HG02938 (cell line): ENCODE measurements around the gene CSF3R.

ENCODE experiments used
- ATAC-seq: cut with Tn5 transposase; IDR thresholded peaks from one replicate; pipeline ENCODE4 v1.9.1; 2021; ENCODE audit warnings: mild to moderate bottlenecking, moderate library complexity; ENCODE audit not compliant: unreplicated experiment

Gene CSF3R

DNA sequence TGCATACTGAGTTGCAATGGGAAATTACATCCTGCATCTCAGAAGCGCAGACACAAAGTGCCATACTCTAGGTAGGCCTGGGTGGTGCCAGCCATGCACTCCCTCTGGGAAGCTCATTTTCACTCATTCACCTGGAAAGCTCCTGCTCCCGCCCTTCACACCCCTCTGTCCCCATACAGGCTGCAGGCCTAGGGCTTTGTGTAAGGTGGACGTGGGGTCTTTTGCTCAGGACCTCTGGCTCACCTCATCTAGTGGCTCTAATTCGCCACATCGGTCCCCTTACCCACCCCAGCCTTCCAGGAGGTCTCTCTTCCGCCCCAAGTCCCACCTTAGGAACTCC, 19.3 kb downstream of the CSF3R start:
- ATAC-seq = no peak

DNA sequence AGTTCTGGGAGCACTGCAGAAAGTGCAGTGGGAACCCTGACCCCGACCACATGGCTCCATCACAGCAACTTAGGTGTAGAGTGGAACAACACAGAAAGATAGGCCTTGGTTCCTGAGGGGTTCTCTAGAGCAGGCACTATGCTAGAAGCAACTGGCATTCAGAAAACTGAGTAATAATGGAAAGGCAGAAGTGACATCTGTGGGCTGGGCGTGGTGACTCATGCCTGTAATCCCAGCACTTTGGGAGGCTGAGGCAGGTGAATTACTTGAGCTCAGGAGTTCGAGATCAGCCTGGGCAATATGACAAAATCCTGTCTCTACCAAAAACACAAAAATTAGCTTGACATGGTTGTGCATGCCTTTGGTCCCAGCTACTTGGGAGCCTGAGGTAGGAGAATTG, 23.8 kb downstream of the CSF3R start:
- ATAC-seq = no peak

DNA sequence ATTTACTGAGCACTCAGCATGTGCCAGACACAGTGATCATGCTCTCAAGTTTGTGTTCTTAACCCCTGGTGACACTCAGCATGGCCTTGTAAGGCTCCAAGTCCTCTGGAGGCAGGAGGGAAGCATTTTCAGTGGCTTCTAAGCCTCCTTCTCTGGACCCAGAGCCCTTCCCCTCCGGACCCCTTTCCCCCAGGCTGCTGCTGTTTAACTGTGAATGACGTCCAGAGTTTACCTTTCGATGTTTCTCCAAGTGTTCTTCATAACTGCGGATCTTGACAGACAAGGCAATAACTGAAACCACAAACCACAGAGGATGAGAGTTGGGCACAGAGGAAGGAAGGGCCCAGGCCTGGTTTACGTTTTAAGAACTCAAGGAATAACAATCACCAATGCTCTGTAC, 25.0 kb downstream of the CSF3R start:
- ATAC-seq = no peak

DNA sequence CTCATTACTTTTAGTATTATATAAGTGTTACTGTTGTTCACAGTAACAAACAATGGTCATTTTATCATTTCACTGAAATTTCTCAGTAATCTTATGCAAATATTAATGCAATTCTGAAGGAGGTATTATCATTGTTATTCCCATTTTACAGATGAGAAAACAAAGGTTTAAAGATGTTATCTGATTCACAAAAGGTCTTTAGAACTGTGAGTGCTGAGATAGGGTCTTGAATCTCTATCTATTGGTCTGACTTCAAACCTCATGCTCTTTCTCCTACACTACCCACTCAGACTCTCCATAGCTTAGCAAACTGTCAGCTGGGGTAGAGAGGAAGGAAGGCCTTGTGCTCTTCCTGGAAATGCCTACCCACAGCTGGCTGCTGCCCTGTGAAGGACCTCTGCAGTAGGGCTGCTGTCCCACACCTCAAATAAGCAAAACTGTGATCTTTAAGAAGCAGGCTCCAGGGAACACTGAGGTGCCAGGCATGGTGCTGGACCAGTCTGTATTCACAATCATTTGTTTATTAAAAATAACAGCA, 26.3 kb downstream of the CSF3R start:
- ATAC-seq = no peak

DNA sequence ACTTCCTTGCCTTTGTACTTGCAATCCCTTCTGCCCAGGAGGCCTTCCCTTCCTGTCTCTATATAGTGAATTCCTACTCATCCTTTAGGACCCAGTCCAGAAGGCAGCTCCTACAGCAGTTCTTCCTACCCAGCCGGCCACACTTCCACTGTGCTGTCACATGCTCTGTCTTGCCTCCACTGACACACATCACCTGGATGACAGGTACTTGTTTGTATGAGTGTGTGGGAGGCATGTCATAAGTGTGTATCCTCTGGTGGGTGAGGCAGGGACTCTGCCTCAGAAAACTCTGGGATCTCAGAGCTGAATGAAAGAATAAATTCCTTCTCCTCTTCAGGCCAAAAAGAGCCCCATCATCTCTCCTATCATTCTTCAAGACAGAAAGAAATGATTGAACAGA, 27.3 kb downstream of the CSF3R start:
- no peak for ATAC-seq

DNA sequence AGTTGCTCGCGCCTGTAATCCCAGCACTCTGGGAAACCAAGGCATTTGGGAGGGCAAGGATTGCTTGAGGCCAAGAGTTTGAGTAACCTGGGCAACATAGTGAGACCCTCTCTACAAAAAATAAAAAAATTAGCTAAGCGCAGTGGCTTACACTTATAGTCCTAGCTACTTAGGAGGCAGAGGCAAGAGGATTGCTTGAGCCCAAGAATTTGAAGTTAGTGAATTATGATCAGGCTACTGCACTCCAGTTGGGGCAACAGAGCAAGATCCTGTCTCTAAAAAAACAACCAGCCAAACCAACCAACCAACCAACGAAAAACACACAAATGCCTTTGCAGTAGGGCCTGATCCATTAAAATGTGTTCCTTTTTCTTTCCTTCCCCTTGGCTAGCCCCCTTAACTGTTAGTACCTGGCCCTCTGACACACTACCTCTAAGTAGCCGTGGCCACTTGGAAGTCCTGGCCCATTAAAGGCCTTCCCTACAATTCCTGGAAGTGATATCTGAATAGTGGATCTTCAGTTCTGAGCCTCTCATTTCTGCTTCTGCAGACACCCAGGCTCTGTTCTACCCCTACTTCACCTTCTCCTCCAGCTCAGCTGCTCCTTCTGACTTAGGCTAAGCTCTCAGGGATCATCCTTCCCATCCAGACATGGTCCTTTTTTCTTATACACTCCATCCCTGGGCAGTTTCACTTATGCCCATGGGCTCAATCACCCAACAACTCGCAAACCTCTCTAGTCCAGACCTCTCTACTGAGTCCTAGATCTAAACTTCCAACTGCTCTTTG, 28.9 kb downstream of the CSF3R start:
- ATAC-seq = no peak

DNA sequence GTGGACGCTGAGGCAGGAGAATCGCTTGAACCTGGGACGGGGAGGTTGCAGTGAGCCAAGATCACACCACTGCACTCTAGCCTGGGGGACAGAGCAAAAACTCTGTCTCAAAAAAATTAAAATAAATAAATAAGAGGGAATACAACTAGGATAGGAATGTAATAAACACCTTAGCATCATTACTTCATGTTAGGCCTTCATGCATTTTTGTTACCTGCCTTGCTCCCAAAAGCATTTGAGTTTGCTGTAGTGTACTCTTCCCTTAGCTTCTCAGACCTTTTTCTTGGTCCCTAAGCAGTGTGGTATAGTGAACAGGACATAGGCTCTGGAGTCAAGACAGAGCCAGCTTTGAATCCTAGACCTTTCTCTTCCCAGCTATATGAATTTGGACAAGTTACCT, 29.7 kb downstream of the CSF3R start:
- no peak for ATAC-seq

DNA sequence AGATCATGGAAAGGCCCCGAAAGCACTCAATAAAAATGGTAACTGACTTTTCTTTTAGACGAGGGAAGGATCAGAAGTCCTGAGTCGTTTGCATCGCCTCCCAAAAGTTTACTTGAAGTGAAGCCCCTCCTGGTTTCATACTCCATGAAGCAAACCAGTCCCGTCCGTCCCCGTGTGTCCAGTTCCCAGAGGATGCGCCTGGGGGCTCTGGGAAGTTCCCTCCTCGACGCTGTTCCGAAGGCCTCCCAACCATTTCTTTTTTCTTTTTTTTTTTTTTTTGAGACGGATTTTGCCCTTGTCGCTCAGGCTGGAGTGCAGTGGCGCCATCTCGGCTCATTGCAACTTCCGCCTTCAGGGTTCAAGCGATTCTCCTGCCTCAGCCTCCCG, 31.8 kb downstream of the CSF3R start:
- ATAC-seq = no peak

DNA sequence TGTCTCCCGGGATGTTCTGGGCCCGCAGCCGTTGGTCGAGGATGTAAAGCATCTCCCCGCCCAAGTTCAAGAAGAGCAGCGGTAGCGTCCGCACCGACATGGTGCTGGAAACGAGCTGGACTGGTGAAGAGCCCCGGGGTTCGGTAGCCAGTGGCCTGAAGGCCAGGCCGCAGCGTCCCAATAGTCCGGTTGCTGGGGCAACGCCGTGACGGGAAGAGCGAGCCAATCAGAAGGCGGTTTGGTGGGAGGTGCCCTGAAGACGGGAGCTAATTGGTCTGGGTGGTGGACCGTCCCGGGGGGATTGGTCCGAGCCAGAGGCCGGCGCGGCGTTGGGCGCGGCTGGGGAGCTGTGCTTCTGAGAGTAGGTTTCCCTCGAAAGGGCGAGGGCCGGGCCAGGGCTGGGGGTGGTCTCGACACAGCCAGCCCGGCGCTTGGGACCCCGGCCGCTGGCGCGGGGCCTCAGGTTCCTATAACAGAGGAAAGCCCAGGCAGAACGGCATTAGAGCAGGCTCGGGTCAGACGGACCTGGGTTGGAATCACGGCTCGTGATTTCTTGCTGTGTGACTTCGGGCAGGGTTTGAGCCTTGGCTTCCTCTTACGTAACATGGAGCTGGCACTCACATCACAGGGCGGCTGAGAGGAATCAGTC, 32.3 kb downstream of the CSF3R start, which contains the start of gene OSCP1:
Gene OSCP1 (minus strand): TSS at position 182 of the 649 bp plus-strand sequence. CDS start 82 bp downstream, at position 100.
- peak; percentile 96 for ATAC-seq

DNA sequence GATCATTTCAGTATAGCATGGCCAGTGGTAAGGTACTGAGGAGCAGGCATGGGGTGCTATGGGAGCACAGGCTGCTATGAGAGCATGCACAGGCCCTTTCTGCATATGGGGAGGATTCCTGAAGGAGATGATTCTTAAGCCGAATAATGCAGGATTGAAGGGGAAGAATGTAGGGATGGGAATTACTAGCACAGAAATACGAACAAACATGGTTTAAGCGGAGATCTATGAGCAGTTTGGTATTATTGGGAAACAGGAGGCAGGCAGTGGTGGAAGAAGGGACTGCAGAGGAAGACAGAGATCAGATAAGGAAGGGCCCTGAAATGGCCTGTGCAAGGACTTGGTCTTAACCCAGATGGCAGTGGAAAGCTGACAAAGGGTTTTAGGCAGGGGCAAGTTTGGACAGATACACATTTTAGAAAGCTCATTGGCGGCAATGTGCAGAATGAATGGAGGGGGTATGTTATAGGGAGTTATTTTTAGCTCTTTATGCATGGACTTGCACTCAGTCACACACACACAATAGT, 34.1 kb downstream of the CSF3R start:
- no peak for ATAC-seq

DNA sequence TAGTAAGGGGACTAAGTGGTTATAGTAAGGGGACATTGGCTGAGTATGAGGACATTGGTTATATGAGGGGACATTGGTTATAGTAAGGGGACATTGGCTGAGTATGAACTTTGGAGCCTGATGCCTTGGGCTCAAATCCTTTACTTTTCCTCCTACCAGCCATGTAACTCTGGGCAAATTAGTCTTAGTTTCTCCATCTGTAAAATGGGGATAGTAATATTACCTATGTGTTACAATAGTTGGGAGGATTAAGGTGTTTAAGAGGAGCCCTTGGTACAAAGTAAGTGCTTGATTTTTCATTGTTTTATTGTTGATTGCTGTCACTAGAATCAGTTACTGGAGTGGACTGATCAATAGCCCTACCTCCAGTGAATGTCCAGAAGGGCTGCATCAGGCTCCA, 35.3 kb downstream of the CSF3R start:
- ATAC-seq = no peak

DNA sequence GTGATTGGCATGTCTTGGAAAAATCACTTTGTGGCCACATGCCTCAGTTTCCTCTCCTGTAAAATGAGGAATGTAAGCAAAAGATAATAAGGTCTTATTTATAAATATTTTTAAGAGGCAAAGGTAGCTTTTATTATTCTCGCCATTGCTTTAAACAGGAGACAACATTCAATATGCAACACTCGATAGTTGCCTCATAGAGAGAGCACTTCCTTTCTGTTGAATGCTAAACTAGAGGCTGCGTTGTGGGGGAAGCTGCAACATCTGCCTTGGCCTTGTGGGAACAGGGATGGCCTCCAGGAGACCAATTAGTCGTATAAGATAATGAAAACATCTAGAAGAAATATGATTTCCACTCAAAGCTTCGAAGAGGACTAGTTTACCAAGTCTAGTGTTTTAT, 36.0 kb downstream of the CSF3R start:
- ATAC-seq = no peak

DNA sequence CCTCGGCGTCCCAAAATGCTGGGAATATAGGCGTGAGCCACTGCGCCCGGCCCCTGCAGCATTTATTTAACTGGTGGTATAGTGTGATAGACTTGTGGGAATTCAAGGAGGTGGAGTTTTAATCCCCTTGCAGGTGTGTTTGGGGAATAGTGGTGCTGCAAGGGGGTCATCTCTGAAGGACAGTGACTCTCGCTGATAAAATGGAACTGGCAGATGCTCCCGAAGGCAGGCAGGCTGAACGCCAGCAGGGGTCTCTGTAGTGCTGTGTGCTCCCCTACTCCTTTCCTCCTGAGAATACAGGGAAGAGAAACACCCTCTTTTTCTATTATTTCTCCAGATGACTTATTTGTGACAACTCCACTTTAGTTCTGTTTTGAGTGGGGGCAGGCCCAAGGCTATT, 36.4 kb downstream of the CSF3R start:
- no peak for ATAC-seq

DNA sequence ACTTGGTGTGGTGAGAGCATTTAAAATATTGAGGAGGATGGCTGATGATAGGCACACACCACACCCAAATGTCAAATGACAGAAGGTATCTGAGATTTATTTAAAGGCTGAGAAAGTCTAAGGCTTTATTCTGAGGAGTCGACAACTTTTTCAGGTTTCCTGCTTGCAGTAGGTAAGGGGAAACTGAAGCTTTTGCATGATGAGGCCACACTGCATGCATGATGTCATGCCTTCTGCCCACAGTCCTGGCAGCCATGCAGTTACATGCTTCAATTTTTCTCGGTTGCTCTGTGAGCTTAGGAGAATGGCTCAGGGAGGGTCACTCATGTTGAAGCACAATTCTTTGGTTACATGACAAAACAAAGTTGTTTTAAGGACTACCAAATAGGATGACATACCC, 39.4 kb downstream of the CSF3R start:
- ATAC-seq = no peak

DNA sequence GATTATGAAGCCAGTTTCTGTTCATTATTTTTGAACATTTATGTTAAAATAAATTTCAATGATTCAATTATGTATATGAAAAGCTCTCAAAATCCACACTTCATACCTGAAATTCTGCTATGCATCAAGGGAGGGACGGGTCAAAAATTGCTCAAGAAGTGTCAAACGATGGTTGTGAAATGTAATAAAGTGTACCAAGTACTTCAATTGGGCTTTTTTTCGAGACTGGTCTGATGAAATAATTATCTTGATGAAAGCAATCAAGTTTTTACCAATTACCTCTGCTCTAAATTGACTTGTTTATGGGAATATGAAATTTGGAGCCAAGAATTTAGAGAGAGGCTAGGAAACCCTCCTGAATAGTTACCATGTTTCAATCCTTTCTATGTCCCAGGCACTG, 40.4 kb downstream of the CSF3R start:
- ATAC-seq = no peak

DNA sequence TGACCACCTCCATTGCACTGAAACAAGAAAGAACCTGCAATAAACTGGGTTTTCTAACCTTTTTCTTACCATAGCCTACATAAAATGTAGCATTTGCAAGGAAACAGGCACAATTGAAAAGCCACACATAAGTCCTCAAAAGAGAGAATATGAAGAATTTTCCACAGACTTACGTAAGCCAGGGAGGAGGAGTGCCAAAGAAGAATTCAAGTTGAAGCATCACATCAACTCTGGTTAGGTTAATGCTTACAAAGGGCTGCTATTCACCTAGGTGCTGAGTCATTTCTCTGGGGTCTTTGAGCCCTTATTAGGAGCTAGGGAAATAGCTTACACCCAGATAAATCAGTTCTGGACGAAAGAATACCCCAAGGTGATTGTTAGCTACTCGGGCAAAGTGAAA, 42.1 kb downstream of the CSF3R start:
- no peak for ATAC-seq

DNA sequence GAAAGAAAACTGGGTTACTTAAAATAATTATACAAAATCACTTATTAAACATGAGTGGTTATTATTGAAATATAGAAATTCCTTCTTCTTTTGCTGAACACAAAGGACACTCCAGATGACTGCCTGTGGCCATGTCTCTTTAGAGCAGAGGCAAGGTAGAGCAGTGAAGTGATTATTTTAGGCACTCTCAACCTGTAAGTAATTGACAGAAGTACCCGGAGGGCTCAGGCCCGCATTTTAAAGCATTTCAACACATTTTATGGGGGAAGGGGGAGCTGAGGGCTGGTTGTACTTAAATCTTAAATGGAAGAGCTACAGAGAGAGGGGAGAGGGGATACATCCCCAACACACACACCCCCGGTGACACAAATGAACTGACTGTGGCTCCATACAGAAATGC, 42.7 kb downstream of the CSF3R start:
- no peak for ATAC-seq

DNA sequence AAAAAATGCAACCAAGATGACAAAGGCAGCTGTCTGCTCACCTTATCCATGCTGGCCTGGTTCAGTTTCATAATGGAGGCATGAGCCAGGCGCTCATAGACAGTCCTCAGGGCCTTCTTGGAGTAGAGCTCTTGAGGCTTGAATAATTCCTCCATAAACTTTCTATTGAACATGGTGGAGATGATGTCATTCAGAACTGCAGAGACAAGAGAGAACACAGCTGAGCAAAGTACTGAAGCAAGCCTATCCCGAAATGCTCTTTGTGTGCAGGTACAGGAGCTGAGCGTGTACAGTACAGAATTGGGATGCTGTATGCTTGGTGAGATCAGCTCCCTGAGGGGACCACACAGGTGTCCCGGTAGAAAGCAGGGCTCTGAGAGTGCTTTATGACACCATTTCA, 44.0 kb downstream of the CSF3R start:
- no peak for ATAC-seq

DNA sequence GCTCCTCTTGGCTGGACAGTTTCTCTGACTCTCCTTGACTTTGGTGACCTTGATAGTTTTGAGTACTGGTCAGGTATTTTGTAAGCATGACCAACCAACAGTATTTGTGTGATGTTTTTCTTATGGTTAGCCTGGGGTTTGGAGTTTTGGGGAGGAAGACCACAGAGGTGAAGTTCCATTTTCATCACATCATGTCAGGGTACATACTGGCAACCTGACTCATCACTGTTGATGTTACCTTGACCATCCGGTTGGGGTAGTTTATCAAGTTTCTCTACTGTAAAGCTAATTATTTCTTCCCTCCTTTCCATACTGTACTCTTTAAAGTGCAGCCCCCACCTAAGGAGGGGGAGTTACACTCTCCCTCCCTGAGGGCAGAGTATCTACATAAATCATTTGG, 45.9 kb downstream of the CSF3R start:
- ATAC-seq = no peak

DNA sequence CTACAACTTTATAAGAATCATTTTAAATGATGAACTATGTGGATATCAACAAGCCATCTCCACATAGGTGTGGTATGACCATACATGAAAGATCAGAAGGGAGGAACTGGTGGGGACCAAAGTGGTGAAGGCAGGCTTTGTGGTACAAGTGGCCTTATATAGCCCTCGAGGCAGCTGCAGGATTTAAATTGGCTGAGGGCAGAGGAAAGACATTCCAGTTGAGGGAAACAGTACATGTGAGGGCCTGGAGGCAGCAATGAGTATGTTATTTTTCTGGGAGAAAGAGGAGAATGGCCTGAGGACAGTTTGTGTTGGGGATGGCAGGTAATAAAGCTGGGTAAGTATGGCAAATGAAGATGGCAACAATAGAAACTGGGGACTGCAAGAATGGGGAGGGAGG, 49.6 kb downstream of the CSF3R start:
- ATAC-seq = no peak

DNA sequence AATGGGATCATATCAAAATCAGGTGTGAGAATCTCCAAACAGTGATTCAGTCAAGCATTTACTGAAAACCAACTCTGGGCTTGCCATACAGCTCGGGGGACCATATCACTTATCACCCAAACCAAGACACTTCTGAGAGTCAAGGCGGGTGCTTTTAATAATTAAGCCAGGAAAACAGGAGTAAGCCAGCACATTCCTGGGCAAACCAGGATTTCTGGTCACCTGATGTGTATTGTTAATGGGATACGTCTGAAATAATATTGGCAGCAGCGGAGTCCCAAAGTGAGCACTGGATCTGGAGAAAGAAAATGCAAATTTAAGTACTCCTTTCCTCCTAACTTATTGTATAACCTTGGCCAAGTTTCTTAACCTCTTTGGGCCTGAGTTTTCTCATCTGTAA, 50.1 kb downstream of the CSF3R start:
- ATAC-seq = no peak

DNA sequence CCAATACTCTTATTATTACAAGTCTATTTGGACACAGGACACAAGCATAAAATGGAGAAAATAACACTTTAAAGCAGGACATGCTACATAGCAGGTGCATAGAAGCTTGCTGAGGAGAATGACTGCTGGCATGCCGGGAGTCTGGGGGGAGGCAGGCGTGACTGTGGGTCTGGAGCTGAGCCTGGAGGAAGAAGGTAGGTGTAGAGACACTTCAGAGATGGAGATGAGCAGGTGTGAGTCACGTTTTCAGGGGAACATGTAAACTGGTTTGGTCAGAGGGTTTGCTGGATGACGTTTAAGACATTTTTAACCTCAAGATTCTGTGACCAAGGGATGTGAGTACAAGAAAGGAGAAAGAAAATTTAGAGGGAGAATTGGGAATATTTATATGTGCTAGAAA, 56.9 kb downstream of the CSF3R start:
- no peak for ATAC-seq
